Ishikawa (cell line): Measurements from ENCODE around the gene ADRA2A.

Experiments used
- CEBPB ChIP-seq: IDR thresholded peaks from 2 replicates; pipeline ENCODE4 v1.6.1; 2012
- CREB1 ChIP-seq: IDR thresholded peaks from 2 replicates; pipeline ENCODE4 v1.6.1; 2012; ENCODE audit warnings: low read depth
- EGR1 ChIP-seq: IDR thresholded peaks from 2 replicates; pipeline ENCODE4 v1.6.1; 2012
- EP300 ChIP-seq: IDR thresholded peaks from 2 replicates; pipeline ENCODE4 v1.6.1; 2012; ENCODE audit warnings: borderline replicate concordance
- FOXM1 ChIP-seq: IDR thresholded peaks from 2 replicates; pipeline ENCODE4 v1.6.1; 2012; ENCODE audit warnings: low read depth, borderline replicate concordance
- NFIC ChIP-seq: IDR thresholded peaks from 2 replicates; pipeline ENCODE4 v1.6.1; 2012
- RAD21 ChIP-seq: IDR thresholded peaks from 2 replicates; pipeline ENCODE4 v1.6.1; 2012; ENCODE audit warnings: low read depth
- TAF1 ChIP-seq: IDR thresholded peaks from 2 replicates; pipeline ENCODE4 v1.6.1; 2012; ENCODE audit warnings: low read depth, mild to moderate bottlenecking
- TCF12 ChIP-seq: IDR thresholded peaks from 2 replicates; pipeline ENCODE4 v1.6.1; 2012; ENCODE audit warnings: low read depth
- TEAD4 ChIP-seq: IDR thresholded peaks from 2 replicates; pipeline ENCODE4 v1.6.1; 2012
- YY1 ChIP-seq: IDR thresholded peaks from 2 replicates; pipeline ENCODE4 v1.6.1; 2012; ENCODE audit warnings: low read depth
- ZBTB7A ChIP-seq: IDR thresholded peaks from 2 replicates; pipeline ENCODE4 v1.6.1; 2012; ENCODE audit warnings: low read depth
- TF ChIP-seq, protein P1 (sequence below): IDR thresholded peaks from 2 replicates; pipeline ENCODE4 v1.6.1; 2012; ENCODE audit warnings: low read depth, mild to moderate bottlenecking
- TF ChIP-seq, protein P2 (sequence below): IDR thresholded peaks from 2 replicates; pipeline ENCODE4 v1.6.1; 2012
- TF ChIP-seq, protein P3 (sequence below): IDR thresholded peaks from 2 replicates; pipeline ENCODE4 v1.6.1; 2012

ADRA2A gene

DNA sequence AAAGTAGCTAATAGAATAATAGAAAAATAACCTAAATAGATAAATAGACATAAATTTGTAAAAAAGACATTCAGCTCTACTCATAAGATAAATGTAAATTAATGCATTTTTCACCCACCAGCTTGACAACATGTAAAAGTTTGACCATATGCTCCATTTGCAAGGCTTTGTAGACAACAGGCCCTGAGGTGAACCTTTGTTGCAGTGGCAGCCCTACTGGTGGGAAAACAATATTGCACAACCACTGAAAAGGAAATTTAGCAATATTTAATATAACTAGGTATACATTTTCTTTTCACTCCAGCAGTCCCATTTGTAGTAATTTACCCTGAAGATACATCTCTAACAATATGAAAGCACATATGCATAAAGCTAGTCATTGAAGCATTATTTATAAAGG lies 39.0 kb upstream of the ADRA2A start:
- TF ChIP-seq, protein P1, sequence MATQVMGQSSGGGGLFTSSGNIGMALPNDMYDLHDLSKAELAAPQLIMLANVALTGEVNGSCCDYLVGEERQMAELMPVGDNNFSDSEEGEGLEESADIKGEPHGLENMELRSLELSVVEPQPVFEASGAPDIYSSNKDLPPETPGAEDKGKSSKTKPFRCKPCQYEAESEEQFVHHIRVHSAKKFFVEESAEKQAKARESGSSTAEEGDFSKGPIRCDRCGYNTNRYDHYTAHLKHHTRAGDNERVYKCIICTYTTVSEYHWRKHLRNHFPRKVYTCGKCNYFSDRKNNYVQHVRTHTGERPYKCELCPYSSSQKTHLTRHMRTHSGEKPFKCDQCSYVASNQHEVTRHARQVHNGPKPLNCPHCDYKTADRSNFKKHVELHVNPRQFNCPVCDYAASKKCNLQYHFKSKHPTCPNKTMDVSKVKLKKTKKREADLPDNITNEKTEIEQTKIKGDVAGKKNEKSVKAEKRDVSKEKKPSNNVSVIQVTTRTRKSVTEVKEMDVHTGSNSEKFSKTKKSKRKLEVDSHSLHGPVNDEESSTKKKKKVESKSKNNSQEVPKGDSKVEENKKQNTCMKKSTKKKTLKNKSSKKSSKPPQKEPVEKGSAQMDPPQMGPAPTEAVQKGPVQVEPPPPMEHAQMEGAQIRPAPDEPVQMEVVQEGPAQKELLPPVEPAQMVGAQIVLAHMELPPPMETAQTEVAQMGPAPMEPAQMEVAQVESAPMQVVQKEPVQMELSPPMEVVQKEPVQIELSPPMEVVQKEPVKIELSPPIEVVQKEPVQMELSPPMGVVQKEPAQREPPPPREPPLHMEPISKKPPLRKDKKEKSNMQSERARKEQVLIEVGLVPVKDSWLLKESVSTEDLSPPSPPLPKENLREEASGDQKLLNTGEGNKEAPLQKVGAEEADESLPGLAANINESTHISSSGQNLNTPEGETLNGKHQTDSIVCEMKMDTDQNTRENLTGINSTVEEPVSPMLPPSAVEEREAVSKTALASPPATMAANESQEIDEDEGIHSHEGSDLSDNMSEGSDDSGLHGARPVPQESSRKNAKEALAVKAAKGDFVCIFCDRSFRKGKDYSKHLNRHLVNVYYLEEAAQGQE: no peak
- TF ChIP-seq CEBPB: peak; percentile 36; the same call in 1 of the 2 replicates

DNA sequence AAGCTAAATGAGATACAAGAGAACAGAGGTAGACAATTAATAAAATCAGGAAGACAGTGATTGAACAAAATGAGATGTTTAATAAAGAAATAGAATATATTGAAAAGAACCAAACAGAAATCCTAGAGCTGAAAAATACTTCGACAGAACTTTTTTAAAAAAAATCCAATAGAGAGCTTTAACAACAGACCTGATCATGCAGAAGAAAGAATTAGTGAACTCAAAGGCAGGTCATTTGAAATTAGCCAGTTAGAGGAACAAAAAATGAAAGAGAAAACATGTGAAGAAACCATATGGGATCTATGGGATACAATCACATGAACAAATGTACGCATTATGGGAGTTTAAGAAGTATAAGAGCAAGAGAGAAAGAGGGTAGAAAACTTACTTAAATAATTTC lies 37.3 kb upstream of the ADRA2A start:
- no peak for TF ChIP-seq FOXM1
- no peak for TF ChIP-seq ZBTB7A
- TF ChIP-seq CREB1: no peak
- TF ChIP-seq, protein P1: no peak
- no peak for TF ChIP-seq CEBPB
- no peak for TF ChIP-seq EGR1
- no peak for TF ChIP-seq TEAD4
- TF ChIP-seq TCF12: no peak
- TF ChIP-seq, protein P2, sequence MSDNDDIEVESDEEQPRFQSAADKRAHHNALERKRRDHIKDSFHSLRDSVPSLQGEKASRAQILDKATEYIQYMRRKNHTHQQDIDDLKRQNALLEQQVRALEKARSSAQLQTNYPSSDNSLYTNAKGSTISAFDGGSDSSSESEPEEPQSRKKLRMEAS: no peak
- no peak for TF ChIP-seq NFIC

DNA sequence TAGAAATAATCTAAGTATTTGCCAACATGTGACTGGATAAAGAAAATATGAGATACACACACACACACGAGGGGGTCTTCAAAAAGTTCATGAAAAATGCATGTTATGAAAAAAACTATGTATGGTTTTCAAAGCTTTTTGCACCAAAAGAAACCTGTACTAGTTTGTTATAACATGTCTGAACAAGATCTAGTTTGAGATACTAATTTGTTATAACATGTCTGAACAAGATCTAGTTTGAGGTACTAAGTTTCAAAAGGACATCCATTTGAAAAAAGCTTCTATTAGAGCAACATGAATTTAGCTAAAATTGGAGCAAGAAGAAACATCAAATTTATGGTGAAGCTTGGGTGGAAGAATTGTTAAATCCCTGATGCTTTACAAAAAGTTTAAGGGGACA lies 19.8 kb upstream of the ADRA2A start:
- TF ChIP-seq NFIC (no peak), ZBTB7A (no peak), TEAD4 (no peak), CEBPB (no peak), FOXM1 (no peak), TCF12 (no peak), TAF1 (no peak), EGR1 (no peak), CREB1 (no peak), YY1 (no peak), EP300 (no peak), RAD21 (no peak)
- TF ChIP-seq, protein P3, sequence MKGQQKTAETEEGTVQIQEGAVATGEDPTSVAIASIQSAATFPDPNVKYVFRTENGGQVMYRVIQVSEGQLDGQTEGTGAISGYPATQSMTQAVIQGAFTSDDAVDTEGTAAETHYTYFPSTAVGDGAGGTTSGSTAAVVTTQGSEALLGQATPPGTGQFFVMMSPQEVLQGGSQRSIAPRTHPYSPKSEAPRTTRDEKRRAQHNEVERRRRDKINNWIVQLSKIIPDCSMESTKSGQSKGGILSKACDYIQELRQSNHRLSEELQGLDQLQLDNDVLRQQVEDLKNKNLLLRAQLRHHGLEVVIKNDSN: no peak
- TF ChIP-seq, protein P2: no peak
- TF ChIP-seq, protein P1: no peak

DNA sequence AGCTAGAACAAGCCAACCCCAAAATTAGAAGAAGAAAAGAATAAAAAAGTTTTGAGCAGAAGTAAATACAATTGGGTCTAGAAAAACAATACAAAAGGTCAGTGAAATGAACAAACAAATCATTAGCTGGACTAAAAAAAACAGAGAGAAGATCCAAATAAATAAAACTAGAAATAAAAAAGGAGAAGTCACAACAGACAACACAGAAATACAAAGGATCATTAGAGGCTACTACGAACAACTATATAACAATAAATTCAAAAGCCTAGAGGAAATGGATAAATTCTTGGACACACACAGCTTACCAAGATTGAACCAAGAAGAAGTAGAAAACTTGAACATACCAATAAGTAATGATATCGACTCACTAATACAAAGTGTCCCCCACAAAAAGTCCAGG lies 13.4 kb upstream of the ADRA2A start:
- no peak for TF ChIP-seq EP300
- no peak for TF ChIP-seq TEAD4
- no peak for TF ChIP-seq YY1
- TF ChIP-seq, protein P3: no peak
- TF ChIP-seq, protein P2: no peak
- no peak for TF ChIP-seq TCF12
- TF ChIP-seq TAF1: no peak
- TF ChIP-seq NFIC: no peak
- no peak for TF ChIP-seq CEBPB
- no peak for TF ChIP-seq RAD21
- no peak for TF ChIP-seq FOXM1
- no peak for TF ChIP-seq CREB1
- no peak for TF ChIP-seq ZBTB7A
- no peak for TF ChIP-seq EGR1
- TF ChIP-seq, protein P1: no peak
